ENCODE data around the gene RIPOR2. TPM values are rescaled to one million over a fixed set of nuclear protein-coding genes. Genes with fewer than 3 reads are reported as not detected.

Gene RIPOR2
- total RNA-seq, 6 experiments from 2014 or later, result 9.1 to 20.7 (median 10.2) TPM

DNA sequence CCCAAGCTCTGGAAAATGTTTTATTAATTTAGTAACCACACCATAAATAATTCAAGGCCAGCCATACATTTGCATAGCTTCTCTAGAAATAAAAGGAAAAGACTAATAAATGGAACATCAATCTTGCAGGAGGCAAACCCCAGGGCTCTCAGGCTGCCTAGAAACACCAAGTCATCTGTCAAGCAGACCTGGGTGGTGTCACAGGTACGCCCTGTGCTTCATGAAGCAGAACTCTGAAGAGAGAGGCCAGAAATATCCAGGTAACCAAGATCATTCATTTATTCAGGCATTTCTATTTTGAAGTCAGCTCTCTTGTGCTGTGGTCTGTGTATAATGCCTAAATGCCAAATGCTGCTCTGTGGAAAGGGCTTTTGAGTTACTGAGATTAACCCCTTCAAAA is 91.7 kb downstream of the RIPOR2 start:
- no peak for DNase-seq
- Mint-ChIP-seq H3K27me3 (ENCODE audit: insufficient read depth) (peaks cover 6% of the 10 kb centered on the region), H3K4me3 (no peak overlapping the region), H3K27ac (no peak overlapping the region), H3K36me3 (ENCODE audit: low read depth) (peaks cover 26% of the 10 kb centered on the region; the same call in 1 of the 2 replicates), H3K9me3 (no peaks in the 10 kb centered on the region), H3K4me1 (ENCODE audit: low read depth) (peaks cover 9% of the 10 kb centered on the region)
- TF ChIP-seq, protein P1, sequence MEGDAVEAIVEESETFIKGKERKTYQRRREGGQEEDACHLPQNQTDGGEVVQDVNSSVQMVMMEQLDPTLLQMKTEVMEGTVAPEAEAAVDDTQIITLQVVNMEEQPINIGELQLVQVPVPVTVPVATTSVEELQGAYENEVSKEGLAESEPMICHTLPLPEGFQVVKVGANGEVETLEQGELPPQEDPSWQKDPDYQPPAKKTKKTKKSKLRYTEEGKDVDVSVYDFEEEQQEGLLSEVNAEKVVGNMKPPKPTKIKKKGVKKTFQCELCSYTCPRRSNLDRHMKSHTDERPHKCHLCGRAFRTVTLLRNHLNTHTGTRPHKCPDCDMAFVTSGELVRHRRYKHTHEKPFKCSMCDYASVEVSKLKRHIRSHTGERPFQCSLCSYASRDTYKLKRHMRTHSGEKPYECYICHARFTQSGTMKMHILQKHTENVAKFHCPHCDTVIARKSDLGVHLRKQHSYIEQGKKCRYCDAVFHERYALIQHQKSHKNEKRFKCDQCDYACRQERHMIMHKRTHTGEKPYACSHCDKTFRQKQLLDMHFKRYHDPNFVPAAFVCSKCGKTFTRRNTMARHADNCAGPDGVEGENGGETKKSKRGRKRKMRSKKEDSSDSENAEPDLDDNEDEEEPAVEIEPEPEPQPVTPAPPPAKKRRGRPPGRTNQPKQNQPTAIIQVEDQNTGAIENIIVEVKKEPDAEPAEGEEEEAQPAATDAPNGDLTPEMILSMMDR (IDR thresholded peaks at IDR 0.05), result no peak

DNA sequence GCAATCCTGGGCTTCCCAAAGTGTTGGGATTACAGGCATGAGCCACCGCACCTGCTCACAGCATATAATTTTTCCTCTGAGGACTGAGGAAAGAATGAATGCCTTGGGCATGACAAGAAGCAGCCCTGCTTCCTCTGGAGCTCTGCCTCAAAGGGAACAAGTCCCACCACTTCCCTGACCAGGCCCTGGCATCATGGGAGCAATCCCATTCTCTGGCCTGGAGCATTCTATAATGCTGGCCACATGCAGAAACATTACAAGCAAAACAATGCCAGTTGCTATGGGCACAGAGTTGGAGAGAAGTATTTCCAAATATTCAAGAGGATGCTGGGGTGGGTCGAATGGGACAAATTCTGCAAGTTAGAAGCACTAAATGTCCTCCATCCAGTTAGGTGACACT is 95.6 kb downstream of the RIPOR2 start:
- H3K27ac Mint-ChIP-seq, result no peak overlapping the region
- DNase-seq, result no peak
- H3K9me3 Mint-ChIP-seq, result no peaks in the 10 kb centered on the region
- peaks cover 10% of the 10 kb centered on the region for H3K4me1 Mint-ChIP-seq (ENCODE audit: low read depth)
- H3K4me3 Mint-ChIP-seq, result no peak overlapping the region
- H3K36me3 Mint-ChIP-seq (ENCODE audit: low read depth), result peaks cover 28% of the 10 kb centered on the region
- TF ChIP-seq, protein P1 (IDR thresholded peaks at IDR 0.05), result no peak
- H3K27me3 Mint-ChIP-seq (ENCODE audit: insufficient read depth), result peaks cover 18% of the 10 kb centered on the region

DNA sequence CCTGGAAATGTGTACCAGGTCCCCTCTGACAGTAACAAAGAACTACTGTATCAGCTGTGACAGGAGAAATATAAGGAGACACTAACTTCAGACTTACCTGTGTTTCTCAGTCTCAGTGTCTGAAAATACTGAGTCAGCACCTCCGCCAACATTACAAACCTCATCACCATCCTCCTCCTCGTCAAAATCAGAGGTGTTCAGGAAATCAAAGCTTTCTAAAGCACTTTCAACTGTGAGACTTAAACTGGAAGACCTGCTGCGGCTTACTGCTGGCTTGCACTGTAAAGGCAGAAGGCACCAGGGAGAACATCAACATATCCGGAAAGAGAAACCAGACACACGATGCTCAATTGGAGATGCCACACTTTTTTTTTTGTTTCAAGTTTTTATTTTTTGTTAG is 96.8 kb downstream of the RIPOR2 start:
- no peak overlapping the region for H3K27ac Mint-ChIP-seq
- DNase-seq, result no peak
- H3K9me3 Mint-ChIP-seq, result no peaks in the 10 kb centered on the region
- TF ChIP-seq, protein P1 (IDR thresholded peaks at IDR 0.05), result no peak
- peaks cover 10% of the 10 kb centered on the region for H3K4me1 Mint-ChIP-seq (ENCODE audit: low read depth)
- no peak overlapping the region for H3K4me3 Mint-ChIP-seq
- peaks cover 28% of the 10 kb centered on the region for H3K36me3 Mint-ChIP-seq (ENCODE audit: low read depth)
- H3K27me3 Mint-ChIP-seq (ENCODE audit: insufficient read depth), result peaks cover 21% of the 10 kb centered on the region

DNA sequence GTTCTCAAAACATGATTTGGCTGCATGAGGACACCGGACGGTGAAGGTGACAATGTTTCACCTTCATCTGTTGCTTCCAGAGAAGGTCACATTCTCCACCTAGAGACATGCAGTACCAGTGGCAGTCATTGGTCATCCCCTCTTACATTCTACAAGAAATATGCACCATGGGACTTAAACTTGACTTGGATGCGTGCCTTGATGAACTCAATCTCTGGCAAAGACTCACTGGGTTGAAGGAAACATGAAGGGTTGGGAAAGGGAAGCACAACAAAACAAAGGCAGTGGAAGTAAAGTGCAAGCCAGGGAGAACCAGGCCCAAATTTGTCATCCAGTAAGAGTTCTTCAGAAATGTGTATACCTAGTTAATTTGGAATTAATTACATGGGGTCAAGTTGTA is 97.7 kb downstream of the RIPOR2 start:
- Mint-ChIP-seq H3K36me3 (ENCODE audit: low read depth) (peaks cover 26% of the 10 kb centered on the region), H3K4me3 (no peak overlapping the region), H3K4me1 (ENCODE audit: low read depth) (peaks cover 16% of the 10 kb centered on the region), H3K27me3 (ENCODE audit: insufficient read depth) (peaks cover 15% of the 10 kb centered on the region), H3K9me3 (no peaks in the 10 kb centered on the region), H3K27ac (no peak overlapping the region)
- TF ChIP-seq, protein P1 (IDR thresholded peaks at IDR 0.05), result 0 out of 2 replicates have a peak, but pooled peaks have one; percentile 10
- DNase-seq, result no peak

DNA sequence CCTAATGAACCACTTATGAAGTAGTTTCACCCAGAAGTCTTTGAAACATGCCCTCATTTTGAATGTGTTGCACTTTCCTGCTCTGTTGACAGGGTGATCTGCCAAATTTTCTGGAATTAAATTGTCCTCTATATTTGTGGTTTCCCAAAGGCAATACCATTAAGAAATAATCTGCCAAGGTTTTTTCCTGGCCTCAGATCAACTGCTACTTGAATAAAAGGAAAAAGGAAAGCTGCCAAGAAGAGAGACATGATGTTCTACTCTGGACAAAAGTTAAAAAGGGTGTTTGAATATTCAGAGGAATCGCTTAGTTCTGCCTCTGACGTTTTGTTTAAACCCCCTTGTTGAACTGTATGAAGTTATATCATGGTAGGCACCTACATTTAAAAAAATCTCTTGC is 99.7 kb downstream of the RIPOR2 start:
- no peak overlapping the region for H3K27ac Mint-ChIP-seq
- peaks cover 33% of the 10 kb centered on the region for H3K4me1 Mint-ChIP-seq (ENCODE audit: low read depth)
- H3K4me3 Mint-ChIP-seq, result no peak overlapping the region
- no peak for DNase-seq
- peaks cover 12% of the 10 kb centered on the region for H3K36me3 Mint-ChIP-seq (ENCODE audit: low read depth)
- TF ChIP-seq, protein P1 (IDR thresholded peaks at IDR 0.05), result no peak
- peaks cover 20% of the 10 kb centered on the region for H3K27me3 Mint-ChIP-seq (ENCODE audit: insufficient read depth)
- H3K9me3 Mint-ChIP-seq, result no peaks in the 10 kb centered on the region
